ENCODE data around the gene STK17A. TPM values are rescaled to one million over a fixed set of nuclear protein-coding genes. Genes with fewer than 3 reads are reported as not detected.
A peak's percentile ranks its signal among the peaks of the same experiment; 100 is the strongest.

STK17A gene
- total RNA-seq, 1 donor from 2014 or later = 7.7 TPM

GRCh38 chr7:43634384-43634783 is 51.5 kb downstream of the STK17A start:
- DNase-seq (ENCODE audit: low spot score) = no peak

DNA sequence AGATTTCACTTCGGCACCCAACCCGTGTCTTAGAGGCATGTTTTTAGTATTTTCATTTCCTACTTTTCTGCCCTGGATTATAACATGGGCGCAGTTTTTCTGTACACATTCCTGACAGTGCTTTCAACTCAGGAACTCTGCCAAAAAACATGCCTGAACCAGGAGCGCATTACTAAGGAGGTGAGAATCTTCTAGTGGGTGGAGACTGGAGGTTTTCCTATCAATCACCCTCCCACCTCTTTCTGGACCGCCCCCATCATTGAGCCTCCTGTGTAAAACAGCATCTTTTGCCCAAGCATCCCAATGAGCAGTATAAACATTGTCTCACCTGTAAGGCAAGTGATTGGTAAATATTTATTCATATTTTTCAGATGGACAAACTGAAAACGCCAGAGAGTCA is 53.2 kb downstream of the STK17A start:
- DNase-seq (ENCODE audit: low spot score) = peak; percentile 58

- DNase-seq (ENCODE audit: low spot score) = no peak
These were observed 54.4 kb downstream of the STK17A start for GRCh38 chr7:43637114-43637806.

- DNase-seq (ENCODE audit: low spot score) = no peak
These were observed 57.1 kb downstream of the STK17A start for GRCh38 chr7:43639858-43640491.

DNA sequence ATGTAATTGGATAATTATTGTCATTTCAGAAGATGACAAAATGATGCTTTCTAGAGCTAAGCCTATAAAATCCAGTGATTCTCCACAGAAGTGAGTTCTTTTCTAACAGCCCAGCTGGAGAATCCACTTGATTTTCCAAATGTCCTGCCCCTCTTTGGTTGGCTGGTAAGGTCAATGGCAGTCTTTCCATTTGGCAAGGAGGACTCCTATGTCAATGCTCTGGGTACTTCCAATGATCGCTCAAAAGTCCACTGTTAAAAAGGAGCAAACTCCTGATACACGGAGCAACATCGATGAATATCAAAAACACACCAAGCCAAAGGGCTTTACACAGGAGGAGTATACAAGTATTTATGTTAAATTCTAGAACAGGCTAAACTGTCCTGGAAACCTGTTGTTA is 57.8 kb downstream of the STK17A start:
- no peak for DNase-seq (ENCODE audit: low spot score)

DNA sequence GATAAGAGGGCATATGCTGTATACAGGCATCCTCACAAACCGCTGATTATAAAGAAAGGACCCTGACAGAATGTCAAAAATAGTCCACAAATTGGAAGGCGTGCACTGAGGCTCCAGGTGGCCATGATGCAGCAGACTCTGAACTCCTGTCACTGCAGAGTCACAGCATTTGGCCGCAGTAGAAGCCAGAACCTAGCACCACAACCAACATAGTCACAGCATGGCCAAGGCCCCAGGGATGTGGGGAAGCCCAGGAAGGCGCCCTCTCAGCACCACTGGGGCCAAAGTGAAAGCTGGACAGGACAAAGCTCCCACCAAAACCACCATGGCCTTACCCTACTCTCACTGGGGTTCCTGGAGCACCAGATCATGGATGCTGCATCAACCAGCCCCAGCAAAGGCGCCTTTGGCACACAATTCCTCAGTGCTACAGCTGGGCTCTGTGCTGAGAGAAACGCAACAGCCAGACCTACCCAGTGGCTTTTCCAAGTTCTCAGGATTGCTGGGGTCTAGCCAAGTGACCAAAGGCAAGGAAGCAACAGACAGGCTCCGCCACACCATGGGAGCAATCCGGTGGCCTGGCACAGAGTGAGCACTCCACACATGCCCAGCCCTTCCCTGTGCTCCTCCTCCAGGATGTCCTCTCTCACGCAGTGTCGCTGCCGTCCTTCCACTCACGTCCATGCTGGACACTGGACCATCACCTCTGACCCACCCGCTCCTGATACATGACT is 60.2 kb downstream of the STK17A start:
- DNase-seq (ENCODE audit: low spot score) = no peak

DNA sequence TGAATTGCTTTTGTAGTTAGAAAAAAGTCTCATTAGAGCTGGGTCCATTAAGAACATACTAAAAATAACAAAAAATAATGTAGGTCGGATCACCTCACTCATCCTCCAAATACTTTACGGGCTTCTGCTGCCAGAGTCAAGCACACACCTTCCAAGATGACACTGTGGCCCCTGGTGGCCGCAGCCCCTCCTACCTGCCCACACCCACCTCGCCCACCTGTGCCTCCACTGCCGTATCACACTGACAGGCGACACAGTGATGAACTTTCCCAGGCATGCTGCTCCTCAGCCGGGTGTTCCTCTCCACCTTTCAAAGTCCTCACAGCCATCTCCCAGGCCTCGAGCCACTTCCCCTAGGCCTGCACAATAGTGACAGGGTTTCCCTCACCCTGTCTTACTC is 60.9 kb downstream of the STK17A start:
- no peak for DNase-seq (ENCODE audit: low spot score)

DNA sequence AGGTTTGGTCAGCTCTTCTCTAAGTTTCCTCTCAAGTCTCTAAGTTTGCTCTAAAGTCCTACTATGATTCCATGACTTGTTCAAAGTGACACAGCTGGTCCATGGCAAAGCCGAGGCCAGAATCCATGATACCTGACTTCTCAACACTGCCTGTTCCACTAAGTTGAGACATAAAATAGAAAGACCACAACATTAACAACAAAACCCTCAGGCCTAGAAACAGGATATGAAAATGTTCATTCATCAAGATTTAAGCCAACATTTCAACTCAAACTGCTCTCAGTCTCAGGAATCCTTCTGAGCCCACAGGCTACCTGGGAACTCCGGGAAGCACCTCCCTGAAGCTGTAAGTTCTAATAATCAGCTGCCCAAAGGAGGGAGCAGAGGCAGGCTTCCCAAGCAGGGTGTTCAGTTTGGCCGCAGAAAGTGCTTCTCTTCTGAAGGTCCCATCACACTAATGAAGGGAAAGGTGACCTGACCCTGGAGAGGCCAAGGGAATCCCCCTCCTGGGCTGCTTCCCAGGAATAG is 62.9 kb downstream of the STK17A start:
- no peak for DNase-seq (ENCODE audit: low spot score)

DNA sequence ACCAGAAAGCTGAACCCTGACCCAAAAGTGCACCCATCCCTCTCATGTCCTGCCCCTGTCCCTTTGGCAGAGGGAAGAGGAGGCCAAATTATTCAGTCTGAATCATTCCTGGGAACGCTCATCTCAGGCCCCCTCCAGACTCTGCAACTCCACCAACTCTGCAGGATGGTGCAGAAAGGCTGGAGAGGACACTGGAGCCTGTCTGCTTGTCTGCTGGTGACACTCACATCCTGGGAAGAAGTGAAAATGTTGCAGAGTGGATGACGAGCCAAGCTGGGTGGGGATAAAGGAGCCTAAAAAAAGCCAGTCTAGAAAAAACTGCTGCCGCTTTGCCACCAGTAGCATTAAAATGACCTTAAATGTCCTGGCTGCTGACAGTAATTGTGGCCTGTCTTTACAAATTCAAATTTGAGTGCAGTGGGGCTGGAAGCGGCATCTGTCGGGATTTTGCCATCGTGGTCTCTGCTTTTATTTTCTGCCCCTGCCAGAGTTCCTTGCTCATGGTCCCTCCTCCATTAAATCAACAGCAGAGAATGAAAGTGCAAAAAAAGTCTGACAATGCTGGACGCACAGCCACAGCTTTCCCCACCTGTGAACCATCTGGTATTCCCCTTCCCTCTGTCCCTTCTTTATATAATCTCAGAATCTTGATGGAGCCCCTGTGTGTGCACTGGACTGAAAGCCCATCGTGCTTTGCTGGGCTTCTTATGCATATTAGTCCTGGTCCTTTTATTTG is 63.9 kb downstream of the STK17A start:
- no peak for DNase-seq (ENCODE audit: low spot score)

GRCh38 chr7:43647339-43647672 is 64.4 kb downstream of the STK17A start:
- no peak for DNase-seq (ENCODE audit: low spot score)

- peak; percentile 79 for DNase-seq (ENCODE audit: low spot score)
These were observed 65.0 kb downstream of the STK17A start for GRCh38 chr7:43647673-43648472.

DNA sequence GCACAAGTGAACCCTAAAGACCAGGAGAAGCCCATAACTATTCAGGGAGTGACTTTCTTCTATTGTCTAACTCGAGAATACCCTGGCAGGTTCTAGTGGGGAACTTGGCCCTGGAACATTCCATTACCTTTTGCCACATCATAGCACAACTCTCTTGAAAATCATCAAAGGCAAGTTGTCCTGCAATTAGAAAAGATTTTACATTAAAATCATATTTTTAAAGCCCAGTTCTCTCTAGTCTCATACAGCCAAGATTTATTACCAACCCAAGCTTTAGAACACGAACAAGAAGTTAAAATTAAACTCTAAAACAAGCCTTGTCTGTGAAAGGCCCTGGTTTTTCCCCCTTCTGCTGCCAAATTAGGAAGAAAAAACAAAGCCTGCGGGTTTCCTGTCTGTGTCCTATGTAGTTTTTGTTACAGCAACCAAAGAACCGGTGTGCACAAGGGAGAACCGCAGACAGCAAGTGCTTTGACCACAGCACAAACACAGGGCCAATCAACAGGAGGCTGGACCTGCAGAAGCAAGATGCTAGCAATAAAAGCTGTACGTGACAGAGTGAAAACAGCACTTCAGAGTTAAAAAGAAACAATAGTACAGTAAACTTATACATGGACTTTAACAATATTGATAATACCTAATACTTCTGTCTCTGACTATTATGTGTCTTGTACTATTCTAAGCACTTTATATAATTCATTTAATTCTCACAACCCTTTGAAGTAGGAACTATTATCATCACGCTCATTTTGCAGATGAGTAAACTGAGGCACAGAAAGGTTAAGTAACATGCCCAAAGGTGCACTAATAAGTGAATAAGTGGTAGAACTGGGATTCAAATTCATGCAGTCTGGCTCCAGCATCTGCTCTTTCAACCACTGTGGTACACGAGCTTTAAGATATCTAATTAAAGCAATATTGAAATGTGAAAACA is 65.8 kb downstream of the STK17A start:
- no peak for DNase-seq (ENCODE audit: low spot score)

- DNase-seq (ENCODE audit: low spot score) = no peak
These were observed 66.9 kb downstream of the STK17A start for GRCh38 chr7:43649755-43650274.

DNA sequence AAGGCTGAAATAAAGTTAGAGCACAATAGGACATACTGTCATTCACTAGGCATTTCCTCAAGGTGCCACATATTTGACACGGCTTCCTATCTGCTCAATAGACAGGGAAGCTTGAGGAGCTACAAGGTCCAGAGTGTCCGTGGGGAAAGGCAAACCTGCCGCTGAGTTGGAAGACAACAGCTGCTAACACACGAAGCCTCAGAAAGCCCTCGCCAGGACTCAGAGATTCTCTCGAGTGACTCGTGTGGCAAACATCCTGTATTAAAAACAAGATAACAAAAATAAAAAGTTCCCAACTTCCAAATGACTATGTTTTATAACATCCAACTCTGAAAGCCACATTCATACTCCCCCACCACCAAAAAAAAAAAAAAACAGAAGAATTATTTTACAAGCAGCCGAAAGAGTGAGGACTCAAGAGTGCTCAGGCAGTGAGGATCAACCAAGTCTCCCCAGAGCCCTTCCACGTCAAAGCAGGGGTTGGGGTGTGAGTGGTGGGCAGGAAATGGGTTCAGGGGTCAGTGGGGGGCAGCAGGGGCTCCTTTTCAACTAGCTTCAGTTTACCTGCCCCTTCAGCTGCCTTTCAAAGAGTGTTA is 67.6 kb downstream of the STK17A start:
- DNase-seq (ENCODE audit: low spot score) = no peak

- DNase-seq (ENCODE audit: low spot score) = no peak
These were observed 69.5 kb downstream of the STK17A start for GRCh38 chr7:43652364-43652763.

- DNase-seq (ENCODE audit: low spot score) = no peak
These were observed 70.6 kb downstream of the STK17A start for GRCh38 chr7:43653466-43653865.

- DNase-seq (ENCODE audit: low spot score) = no peak
These were observed 71.1 kb downstream of the STK17A start for GRCh38 chr7:43653891-43654504.

GRCh38 chr7:43655584-43655983 is 72.7 kb downstream of the STK17A start:
- DNase-seq (ENCODE audit: low spot score) = no peak

DNA sequence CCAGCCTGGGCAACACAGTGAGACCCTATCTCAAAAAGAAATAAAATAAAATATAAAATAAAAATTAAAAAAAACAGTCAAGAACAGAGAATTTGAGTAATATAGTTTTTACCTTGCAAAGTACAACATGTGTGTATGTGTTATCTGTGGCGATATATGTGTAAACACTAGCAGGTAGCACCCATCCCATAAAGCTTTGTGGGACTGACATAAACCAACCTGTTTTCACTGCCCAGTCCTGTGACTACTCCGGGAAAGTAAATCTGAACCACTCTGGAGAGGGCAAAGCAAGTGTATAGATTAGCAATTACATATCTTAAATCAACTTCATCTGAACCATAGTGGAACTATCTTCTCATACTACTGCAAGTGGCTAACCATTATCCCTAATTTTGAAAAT is 74.1 kb downstream of the STK17A start:
- no peak for DNase-seq (ENCODE audit: low spot score)
